Measurements from ENCODE around the gene MYO1F. TPM values are rescaled to one million over a fixed set of nuclear protein-coding genes. Genes with fewer than 3 reads are reported as not detected.
A peak's percentile ranks its signal among the peaks of the same experiment; 100 is the strongest.

The MYO1F gene
- total RNA-seq, 2 experiments from 2014 or later, result 306 to 332 TPM

DNA sequence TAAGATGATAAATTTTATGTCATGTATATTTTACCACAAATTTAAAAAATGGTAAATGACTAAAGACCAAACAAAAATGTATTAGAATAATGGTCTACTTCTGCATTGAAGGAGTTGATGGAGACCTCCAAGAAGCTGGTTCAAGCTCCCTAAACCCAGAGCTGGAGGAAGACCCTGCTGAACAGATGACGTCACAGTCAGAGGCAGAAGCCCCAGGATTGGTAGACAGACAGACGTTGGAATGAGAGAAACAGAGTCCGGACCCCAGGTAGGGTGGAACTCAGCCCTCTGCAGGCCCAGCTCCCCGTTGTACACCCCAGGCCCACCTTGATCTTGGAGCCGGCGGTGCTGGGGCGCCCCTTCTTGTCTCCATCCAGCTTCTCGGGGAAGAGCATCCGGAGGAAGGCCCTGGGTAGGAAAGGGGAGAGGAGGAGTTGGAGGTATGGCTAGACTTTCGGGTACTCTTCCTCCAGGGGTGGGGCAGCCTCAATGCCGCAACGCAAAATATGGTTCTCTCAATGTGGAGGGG lies 37.6 kb downstream of the MYO1F start:
- POLR2A ChIA-PET, result interaction anchor here (1.1 kb wide), 1 partner anchor 22 kb away, joined by 4 read pairs; no protein-coding TSS in a partner anchor
- peaks cover 37% of the 10 kb centered on the region for H3K36me3 Mint-ChIP-seq
- H3K9me3 Mint-ChIP-seq, result no peaks in the 10 kb centered on the region
- no peaks in the 10 kb centered on the region for H3K27me3 Mint-ChIP-seq
- DNase-seq (no peak), ATAC-seq (ENCODE audit: low read depth) (no peak)
- H3K4me1 Mint-ChIP-seq, result no peaks in the 10 kb centered on the region
- no peak overlapping the region for H3K27ac Mint-ChIP-seq
- H3K4me3 Mint-ChIP-seq, result no peak overlapping the region

DNA sequence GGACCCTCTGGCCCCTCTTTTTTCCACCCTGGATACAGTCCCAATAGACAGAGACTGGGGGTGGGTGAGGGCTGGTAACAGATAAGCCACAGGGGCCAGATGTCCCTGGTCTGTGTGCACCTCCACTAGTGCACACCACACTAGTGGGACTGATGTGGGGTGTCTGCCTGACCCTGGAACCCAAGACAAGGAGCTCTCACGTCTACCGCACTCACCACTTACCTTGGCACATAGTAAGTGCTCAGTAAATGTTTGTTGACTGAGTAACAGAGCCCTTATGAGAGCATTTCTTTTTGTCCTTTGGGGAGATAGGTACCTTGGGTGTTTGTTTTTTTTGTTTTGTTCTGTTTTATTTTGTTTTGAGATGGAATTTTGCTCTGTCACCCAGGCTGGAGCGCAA lies 40.1 kb downstream of the MYO1F start:
- ATAC-seq (ENCODE audit: low read depth) (no peak), DNase-seq (no peak)
- H3K9me3 Mint-ChIP-seq, result no peaks in the 10 kb centered on the region
- no peak overlapping the region for H3K27ac Mint-ChIP-seq
- POLR2A ChIA-PET, result no interaction called here
- H3K4me3 Mint-ChIP-seq, result no peak overlapping the region
- no peaks in the 10 kb centered on the region for H3K27me3 Mint-ChIP-seq
- H3K4me1 Mint-ChIP-seq, result no peaks in the 10 kb centered on the region
- peaks cover 41% of the 10 kb centered on the region for H3K36me3 Mint-ChIP-seq

DNA sequence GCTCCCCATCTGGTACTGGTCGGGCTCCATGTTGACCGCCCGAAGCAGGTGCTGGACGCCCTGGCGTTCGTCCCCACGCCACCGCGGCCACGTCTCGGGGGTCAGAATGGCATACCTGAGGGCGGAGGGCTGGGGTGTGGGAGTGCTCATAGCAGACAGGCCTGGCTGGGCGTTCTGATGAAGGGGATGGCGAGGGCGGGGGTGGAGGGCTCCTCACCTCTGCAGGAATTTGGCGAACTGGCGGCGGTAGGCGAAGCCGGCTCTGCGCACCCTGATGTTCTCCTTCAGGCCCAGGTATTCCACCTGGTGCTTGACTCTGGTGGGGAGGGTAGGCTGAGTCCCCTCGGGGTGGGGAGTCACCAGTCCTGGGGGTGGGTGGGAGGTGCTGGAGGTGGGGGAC lies 41.0 kb downstream of the MYO1F start:
- Mint-ChIP-seq H3K4me3 (no peak overlapping the region), H3K27ac (no peak overlapping the region), H3K36me3 (peaks cover 42% of the 10 kb centered on the region), H3K9me3 (no peaks in the 10 kb centered on the region), H3K27me3 (no peaks in the 10 kb centered on the region), H3K4me1 (no peaks in the 10 kb centered on the region)
- ATAC-seq (ENCODE audit: low read depth), result no peak
- no peak for DNase-seq
- POLR2A ChIA-PET, result no interaction called here

DNA sequence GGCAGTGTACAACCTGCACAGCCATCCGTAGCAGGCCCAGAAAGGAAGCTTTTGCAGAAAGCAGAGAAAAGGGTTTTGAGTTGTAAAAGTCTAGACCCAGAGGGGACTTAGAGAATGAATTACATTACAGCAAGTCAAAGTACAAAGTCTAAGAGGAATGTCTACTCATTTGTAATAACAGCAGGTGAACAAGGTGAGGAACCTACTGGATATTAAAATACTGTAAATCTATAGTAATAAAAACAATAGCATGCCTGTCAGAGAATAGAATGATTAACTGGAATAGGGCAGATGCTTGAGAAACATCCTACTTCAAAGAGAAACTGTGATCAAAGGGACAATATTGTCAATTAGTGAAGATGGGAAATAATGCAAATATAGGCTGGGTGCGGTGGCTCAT lies 45.0 kb downstream of the MYO1F start:
- peaks cover 70% of the 10 kb centered on the region for H3K36me3 Mint-ChIP-seq
- H3K9me3 Mint-ChIP-seq, result no peaks in the 10 kb centered on the region
- DNase-seq, result no peak
- no peaks in the 10 kb centered on the region for H3K27me3 Mint-ChIP-seq
- ATAC-seq (ENCODE audit: low read depth), result no peak
- no peak overlapping the region for H3K27ac Mint-ChIP-seq
- H3K4me1 Mint-ChIP-seq, result no peaks in the 10 kb centered on the region
- no peak overlapping the region for H3K4me3 Mint-ChIP-seq
- POLR2A ChIA-PET, result no interaction called here

DNA sequence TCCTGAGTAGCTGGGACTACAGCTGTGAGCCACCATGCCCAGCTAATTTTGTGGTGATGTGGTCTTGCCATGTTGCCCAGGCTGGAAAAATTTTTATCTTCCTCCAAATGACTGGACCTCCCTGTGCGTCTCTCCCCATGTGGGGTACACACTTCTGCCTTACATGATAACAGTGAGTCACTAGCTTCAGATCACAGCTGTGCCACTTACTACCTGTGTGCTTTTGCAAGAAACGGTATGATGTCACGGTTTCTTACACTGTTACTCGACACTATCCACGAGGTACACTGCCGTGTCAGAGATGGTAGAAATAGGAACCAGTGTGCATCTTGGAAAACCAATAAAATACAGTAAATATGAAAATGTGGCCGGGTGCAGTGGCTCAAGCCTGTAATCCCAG lies 45.8 kb downstream of the MYO1F start:
- H3K36me3 Mint-ChIP-seq, result peaks cover 70% of the 10 kb centered on the region
- no peak overlapping the region for H3K4me3 Mint-ChIP-seq
- no peaks in the 10 kb centered on the region for H3K27me3 Mint-ChIP-seq
- DNase-seq (no peak), ATAC-seq (ENCODE audit: low read depth) (no peak)
- POLR2A ChIA-PET, result interaction anchor here (0.6 kb wide), 1 partner anchor 15 kb away, joined by 6 read pairs; no protein-coding TSS in a partner anchor
- H3K4me1 Mint-ChIP-seq, result no peaks in the 10 kb centered on the region
- no peak overlapping the region for H3K27ac Mint-ChIP-seq
- no peaks in the 10 kb centered on the region for H3K9me3 Mint-ChIP-seq

DNA sequence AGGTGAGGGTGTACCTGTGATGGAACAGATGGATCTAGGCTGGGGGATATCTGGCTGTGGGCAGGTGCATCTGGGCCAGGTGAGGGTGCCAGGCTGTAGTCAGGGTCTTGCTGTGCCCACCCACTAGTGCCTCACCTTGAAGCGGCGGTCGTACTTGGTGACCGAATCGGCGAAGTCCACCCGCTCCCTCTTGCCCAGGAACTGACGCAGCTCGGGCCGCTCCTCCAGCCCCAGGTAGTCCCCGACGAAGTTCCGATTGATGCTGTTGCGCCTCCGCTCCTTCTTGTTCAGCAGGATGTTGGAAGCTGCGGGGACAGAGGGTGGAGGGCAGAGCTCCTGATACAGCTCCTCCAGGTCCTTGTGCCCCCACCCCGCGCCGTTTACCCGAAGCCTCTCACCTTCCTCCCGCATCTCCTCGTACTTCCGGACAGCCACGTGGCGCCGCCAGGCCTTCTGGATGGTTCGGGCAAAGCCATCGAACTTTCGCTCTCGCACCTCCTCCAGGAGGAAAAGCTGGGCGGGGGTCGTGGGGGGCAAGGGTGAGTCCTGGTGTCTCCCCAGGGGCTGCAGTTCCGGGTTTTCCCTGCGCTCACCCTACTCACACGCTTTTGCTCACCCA lies 47.1 kb downstream of the MYO1F start:
- no peaks in the 10 kb centered on the region for H3K9me3 Mint-ChIP-seq
- no peaks in the 10 kb centered on the region for H3K4me1 Mint-ChIP-seq
- H3K4me3 Mint-ChIP-seq, result no peak overlapping the region
- no peaks in the 10 kb centered on the region for H3K27me3 Mint-ChIP-seq
- ATAC-seq (ENCODE audit: low read depth) (no peak), DNase-seq (no peak)
- POLR2A ChIA-PET, result no interaction called here
- peaks cover 59% of the 10 kb centered on the region for H3K36me3 Mint-ChIP-seq
- no peak overlapping the region for H3K27ac Mint-ChIP-seq

DNA sequence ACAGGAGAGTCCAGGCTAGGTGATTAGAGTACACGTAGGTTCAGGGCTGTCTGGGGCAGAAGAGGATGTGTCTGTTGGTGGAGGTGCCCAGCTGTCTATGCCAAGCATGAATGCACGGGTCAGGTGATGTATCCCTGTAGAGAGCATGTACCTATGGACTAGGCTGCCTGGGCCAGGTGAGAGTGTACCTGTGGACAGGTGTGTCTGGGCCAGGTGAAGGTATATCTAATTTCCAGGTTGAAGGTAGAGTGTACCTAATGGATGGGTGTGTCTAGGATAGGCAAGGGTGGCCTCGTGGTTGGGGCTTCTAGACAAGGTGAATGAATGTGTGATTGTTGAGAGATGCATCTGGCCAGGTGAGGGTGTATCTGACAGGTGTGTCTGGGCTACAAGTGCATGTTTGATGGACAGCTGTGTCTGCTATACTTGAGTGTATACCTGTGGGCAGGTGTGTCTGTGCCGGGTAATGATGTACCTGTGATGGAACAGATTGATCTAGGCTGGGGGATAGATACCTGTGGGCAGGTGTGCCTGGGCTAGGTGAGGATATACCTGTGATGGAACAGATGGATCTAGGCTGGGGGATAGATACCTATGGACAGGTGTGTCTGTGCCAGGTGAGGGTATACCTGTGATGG lies 47.8 kb downstream of the MYO1F start:
- POLR2A ChIA-PET, result no interaction called here
- H3K36me3 Mint-ChIP-seq, result peaks cover 59% of the 10 kb centered on the region
- no peaks in the 10 kb centered on the region for H3K4me1 Mint-ChIP-seq
- H3K4me3 Mint-ChIP-seq, result no peak overlapping the region
- DNase-seq (no peak), ATAC-seq (ENCODE audit: low read depth) (no peak)
- no peak overlapping the region for H3K27ac Mint-ChIP-seq
- H3K9me3 Mint-ChIP-seq, result no peaks in the 10 kb centered on the region
- H3K27me3 Mint-ChIP-seq, result no peaks in the 10 kb centered on the region

DNA sequence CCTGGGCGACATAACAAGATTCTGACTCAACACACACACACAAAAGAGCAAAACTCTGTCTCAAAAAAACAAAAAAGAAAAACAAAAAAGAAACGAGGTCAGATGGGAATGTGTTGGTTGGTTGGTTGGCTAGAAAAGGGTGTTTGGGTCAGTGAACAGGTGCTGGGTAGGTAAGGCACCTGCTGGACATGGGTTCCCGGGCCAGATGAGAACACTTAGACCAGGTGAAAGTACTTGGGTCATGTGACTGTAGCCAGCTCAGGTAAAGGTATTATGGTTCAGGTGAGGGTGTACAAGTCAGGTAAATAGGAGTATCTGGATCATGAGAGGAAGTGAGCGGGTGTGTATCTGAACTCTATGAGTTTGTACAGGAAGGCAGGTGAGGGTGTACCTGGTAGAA lies 48.7 kb downstream of the MYO1F start:
- Mint-ChIP-seq H3K4me1 (no peaks in the 10 kb centered on the region), H3K27ac (no peak overlapping the region), H3K4me3 (no peak overlapping the region), H3K36me3 (peaks cover 56% of the 10 kb centered on the region), H3K9me3 (no peaks in the 10 kb centered on the region), H3K27me3 (no peaks in the 10 kb centered on the region)
- POLR2A ChIA-PET, result interaction anchor here (0.7 kb wide), 1 partner anchor 15 kb away, joined by 3 read pairs; the partner anchor contains the start of gene ZNF414
- no peak for DNase-seq
- ATAC-seq (ENCODE audit: low read depth), result no peak

DNA sequence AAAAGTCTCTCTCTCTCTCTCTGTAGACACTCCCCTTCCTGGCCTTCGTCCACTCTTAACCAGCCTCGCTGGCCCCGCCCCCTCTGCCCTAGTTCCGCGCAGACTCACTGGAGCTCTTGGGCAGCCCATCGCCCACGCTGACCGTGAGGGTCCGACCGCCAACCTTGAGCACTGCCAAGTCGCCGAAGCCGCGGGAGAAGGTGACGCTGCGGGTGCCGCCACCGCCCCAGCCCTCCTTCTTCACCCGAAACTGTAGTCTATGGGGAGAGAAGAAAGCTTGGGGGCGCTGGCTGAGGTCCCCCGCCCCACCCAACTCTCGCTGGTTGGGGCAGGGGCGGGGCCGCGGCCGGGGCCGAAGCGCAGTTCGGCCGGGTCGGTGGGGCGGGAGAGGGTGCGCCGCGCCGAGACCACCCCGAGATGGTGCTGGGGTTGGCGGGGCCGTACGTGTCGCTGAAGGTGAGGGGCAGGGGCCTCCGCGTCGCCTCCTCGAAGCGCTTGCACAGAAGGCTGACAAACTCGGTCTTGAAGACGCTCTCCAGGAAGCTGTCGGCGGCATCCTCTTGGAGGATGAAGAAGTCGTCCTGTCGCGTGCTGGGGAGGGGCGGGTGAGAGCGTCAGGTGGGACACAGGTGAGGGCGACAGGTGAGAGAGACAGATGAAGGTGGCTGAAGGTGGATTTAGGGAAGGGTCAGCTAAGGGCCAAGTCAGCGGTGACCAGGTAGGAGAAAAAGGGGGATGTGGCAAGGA lies 50.7 kb downstream of the MYO1F start:
- peak; percentile 10 for ATAC-seq (ENCODE audit: low read depth)
- Mint-ChIP-seq H3K4me1 (no peaks in the 10 kb centered on the region), H3K27ac (no peak overlapping the region), H3K27me3 (no peaks in the 10 kb centered on the region), H3K36me3 (peaks cover 53% of the 10 kb centered on the region), H3K9me3 (no peaks in the 10 kb centered on the region), H3K4me3 (no peak overlapping the region)
- no peak for DNase-seq
- POLR2A ChIA-PET, result no interaction called here

DNA sequence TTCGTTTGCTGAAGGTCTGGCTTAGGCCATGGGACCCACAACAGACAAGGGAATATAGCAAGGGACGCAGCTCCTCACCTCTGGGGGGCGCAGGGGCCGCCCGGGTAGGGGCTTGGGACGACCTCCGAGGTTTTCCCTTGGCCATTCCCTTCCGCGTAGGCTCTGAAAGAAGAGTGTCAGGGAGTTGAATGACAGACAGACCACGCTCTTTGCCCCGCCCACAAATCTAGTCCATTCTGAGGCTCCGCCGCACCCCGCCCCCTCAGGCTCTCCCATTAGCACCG lies 51.9 kb downstream of the MYO1F start:
- Mint-ChIP-seq H3K9me3 (no peaks in the 10 kb centered on the region), H3K27me3 (no peaks in the 10 kb centered on the region), H3K4me3 (no peak overlapping the region), H3K27ac (no peak overlapping the region), H3K4me1 (no peaks in the 10 kb centered on the region), H3K36me3 (peaks cover 51% of the 10 kb centered on the region)
- POLR2A ChIA-PET, result interaction anchor here (1.5 to 2.9 kb wide), 2 partner anchors 11 to 38 kb away, joined by 3 to 14 read pairs; partner anchors contain the start of gene ZNF414
- no peak for DNase-seq
- ATAC-seq (ENCODE audit: low read depth), result no peak

DNA sequence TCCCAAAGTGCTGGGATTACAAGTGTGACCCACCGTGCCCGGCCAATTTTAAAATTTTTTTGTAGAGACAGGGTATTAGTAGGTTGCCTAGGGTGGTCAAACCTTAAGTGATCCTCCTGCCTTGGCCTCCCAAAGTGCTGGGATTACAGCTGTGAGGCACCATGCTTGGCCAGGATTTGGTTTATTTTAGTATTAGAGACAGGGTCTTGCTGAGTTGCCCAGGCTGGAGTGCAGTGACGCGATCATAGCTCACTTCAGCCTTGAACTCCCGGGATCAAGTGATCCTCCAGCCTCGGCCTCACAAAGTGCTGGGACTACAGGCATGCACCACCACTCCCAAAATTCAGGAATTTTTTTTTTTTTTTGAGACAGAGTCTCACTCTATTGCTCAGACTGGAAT lies 57.9 kb downstream of the MYO1F start:
- no peak for ATAC-seq (ENCODE audit: low read depth)

DNA sequence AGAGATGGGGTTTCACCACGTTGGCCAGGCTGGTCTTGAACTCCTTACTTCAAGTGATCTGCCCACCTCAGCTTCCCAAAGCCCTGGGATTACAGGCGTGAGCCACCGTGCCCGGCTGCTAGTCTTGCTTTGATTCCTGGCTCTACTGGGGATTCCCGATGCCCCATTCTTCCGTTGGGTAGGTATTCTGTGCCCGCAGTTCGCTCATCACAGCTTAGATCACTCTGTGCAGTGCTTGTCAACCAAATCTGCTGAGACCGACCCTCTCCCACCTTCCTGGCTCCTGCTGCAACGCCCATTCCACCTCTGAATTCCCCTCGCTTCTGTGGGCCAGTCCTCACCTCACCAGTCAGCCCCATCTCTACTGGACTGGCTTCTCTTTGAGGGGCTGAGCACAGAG lies 58.7 kb downstream of the MYO1F start:
- H3K9me3 Mint-ChIP-seq, result no peaks in the 10 kb centered on the region
- H3K36me3 Mint-ChIP-seq, result peaks cover 11% of the 10 kb centered on the region
- H3K27me3 Mint-ChIP-seq, result no peaks in the 10 kb centered on the region
- DNase-seq (no peak), ATAC-seq (ENCODE audit: low read depth) (no peak)
- peaks cover 36% of the 10 kb centered on the region for H3K4me1 Mint-ChIP-seq
- POLR2A ChIA-PET, result interaction anchor here (1.1 to 7.9 kb wide), 6 partner anchors 21 to 74 kb away, joined by 4 to 107 read pairs (median 4); partner anchors contain the start of genes HNRNPM and MYO1F
- peak overlapping the region; percentile 22 for H3K4me3 Mint-ChIP-seq
- peak overlapping the region; percentile 96 for H3K27ac Mint-ChIP-seq

More for the DNA sequence above, 57.9 kb downstream of the MYO1F start:
- peak overlapping the region; percentile 63 for H3K27ac Mint-ChIP-seq
- H3K9me3 Mint-ChIP-seq, result no peaks in the 10 kb centered on the region
- peaks cover 34% of the 10 kb centered on the region for H3K4me1 Mint-ChIP-seq
- H3K27me3 Mint-ChIP-seq, result no peaks in the 10 kb centered on the region
- DNase-seq, result no peak
- H3K4me3 Mint-ChIP-seq, result no peak overlapping the region
- POLR2A ChIA-PET, result interaction anchor here (7.5 to 7.9 kb wide), 2 partner anchors 52 to 59 kb away, joined by 60 to 107 read pairs; partner anchors contain the start of gene MYO1F
- peaks cover 11% of the 10 kb centered on the region for H3K36me3 Mint-ChIP-seq

DNA sequence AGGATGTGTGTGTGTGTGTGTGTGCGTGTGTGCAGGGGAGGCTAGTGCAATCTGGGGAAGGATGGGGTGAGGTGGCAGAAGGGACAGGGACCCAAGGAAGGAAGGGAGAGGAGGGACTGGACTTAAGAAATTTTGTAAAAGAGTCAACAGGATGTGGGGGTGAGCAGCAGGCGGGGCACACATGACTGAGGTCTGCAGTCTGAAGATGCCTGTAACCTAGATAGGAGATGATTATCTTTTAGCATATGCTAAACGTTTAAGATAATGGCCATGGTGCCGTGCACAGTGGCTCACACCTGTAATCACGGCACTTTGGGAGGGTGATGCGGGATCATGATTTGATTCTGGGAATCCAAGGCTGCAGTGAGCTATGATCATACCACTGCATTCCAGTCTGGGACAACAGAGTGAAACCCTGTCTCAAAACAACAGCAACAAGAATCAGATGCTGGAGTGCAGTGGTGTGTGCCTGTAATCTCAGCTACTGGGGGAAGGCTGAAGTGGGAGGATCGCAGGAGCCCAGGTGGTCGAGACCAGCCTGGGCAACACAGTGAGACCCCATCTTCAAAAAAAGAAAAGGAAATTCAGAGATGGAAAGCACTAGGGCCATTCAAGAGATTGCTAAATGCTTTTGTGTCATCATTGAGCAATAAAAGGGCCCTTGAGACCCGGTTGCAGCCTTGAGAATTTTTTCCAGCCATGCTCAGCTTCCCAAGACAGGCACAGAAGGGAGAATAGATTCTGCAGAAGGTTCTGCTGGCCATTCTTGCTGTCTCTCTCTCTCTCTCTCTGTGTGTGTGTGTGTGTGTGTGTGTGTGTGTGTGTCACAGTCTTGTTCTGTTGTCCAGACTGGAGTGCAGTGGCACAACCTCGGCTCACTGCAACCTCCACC lies 59.4 kb downstream of the MYO1F start:
- peaks cover 39% of the 10 kb centered on the region for H3K4me1 Mint-ChIP-seq
- POLR2A ChIA-PET, result interaction anchor here (0.7 to 7.9 kb wide), 9 partner anchors 13 to 73 kb away, joined by 3 to 107 read pairs (median 5); partner anchors contain the start of genes HNRNPM, MYO1F and PRAM1
- H3K4me3 Mint-ChIP-seq, result peak overlapping the region; percentile 71
- DNase-seq, result peak; percentile 61
- peak overlapping the region; percentile 96 for H3K27ac Mint-ChIP-seq
- H3K36me3 Mint-ChIP-seq, result peaks cover 12% of the 10 kb centered on the region
- ATAC-seq (ENCODE audit: low read depth), result peak; percentile 43
- H3K9me3 Mint-ChIP-seq, result no peaks in the 10 kb centered on the region
- no peaks in the 10 kb centered on the region for H3K27me3 Mint-ChIP-seq
